Skin epidermis (tissue), 12 donors: ENCODE data around the gene SLF1.

Experiments used
- H3K27ac ChIP-seq, 21 experiments: fragments of 200-600 bp; sonication (generic) in 11 of 21; one replicate each; pipeline ENCODE4 v1.5.0; 2020; ENCODE audit warnings: mild to moderate bottlenecking in 3 of 21, inconsistent platforms in 2 of 21, moderate library complexity in 2 of 21
- H3K4me3 ChIP-seq, 7 experiments: fragments of 200-600 bp; sonication (generic) in 2 of 7; one replicate each; pipeline ENCODE4 v1.5.0; 2020; ENCODE audit warnings: inconsistent platforms in 2 of 7, mild to moderate bottlenecking in 2 of 7, moderate library complexity in 1 of 7

The SLF1 gene

GRCh38 chr5:94658272-94658671 lies 39.8 kb downstream of the SLF1 start:
- no peak overlapping the region for H3K27ac ChIP-seq
- no peak overlapping the region for H3K4me3 ChIP-seq

GRCh38 chr5:94660506-94660905 lies 42.0 kb downstream of the SLF1 start:
- Histone ChIP-seq H3K4me3 (no peak overlapping the region), H3K27ac (no peak overlapping the region)

GRCh38 chr5:94661086-94661485 lies 42.6 kb downstream of the SLF1 start:
- no peak overlapping the region for H3K4me3 ChIP-seq
- no peak overlapping the region for H3K27ac ChIP-seq

GRCh38 chr5:94667937-94668336 lies 49.5 kb downstream of the SLF1 start:
- no peak overlapping the region for H3K27ac ChIP-seq

GRCh38 chr5:94670726-94671125 lies 52.3 kb downstream of the SLF1 start:
- no peak overlapping the region for H3K4me3 ChIP-seq
- H3K27ac ChIP-seq: no peak overlapping the region

More at GRCh38 chr5:94667937-94668336, 49.5 kb downstream of the SLF1 start:
- H3K4me3 ChIP-seq: no peak overlapping the region

GRCh38 chr5:94672746-94673145 lies 54.3 kb downstream of the SLF1 start:
- Histone ChIP-seq H3K27ac (no peak overlapping the region), H3K4me3 (no peak overlapping the region)

GRCh38 chr5:94674490-94675382 lies 56.3 kb downstream of the SLF1 start:
- H3K4me3 ChIP-seq: no peak overlapping the region
- no peak overlapping the region for H3K27ac ChIP-seq

- no peak overlapping the region for H3K4me3 ChIP-seq
Observed at GRCh38 chr5:94675965-94676618, 57.6 kb downstream of the SLF1 start.

GRCh38 chr5:94682814-94683520 lies 64.5 kb downstream of the SLF1 start:
- no peak overlapping the region for H3K4me3 ChIP-seq
- H3K27ac ChIP-seq: no peak overlapping the region

More at GRCh38 chr5:94675965-94676618, 57.6 kb downstream of the SLF1 start:
- H3K27ac ChIP-seq: no peak overlapping the region

- Histone ChIP-seq H3K4me3 (no peak overlapping the region), H3K27ac (no peak overlapping the region)
Observed at GRCh38 chr5:94689908-94690307, 71.4 kb downstream of the SLF1 start.

- H3K4me3 ChIP-seq: no peak overlapping the region
- no peak overlapping the region for H3K27ac ChIP-seq
Observed at GRCh38 chr5:94690778-94691177, 72.3 kb downstream of the SLF1 start.

- Histone ChIP-seq H3K27ac (no peak overlapping the region), H3K4me3 (no peak overlapping the region)
Observed at GRCh38 chr5:94691291-94691690, 72.8 kb downstream of the SLF1 start.

GRCh38 chr5:94691949-94692348 lies 73.5 kb downstream of the SLF1 start:
- peak overlapping the region in 1 of 21 experiments; percentile 8 for H3K27ac ChIP-seq
- no peak overlapping the region for H3K4me3 ChIP-seq

- no peak overlapping the region for H3K4me3 ChIP-seq
- peak overlapping the region in 1 of 21 experiments; percentile 8 for H3K27ac ChIP-seq
Observed at GRCh38 chr5:94692581-94692980, 74.1 kb downstream of the SLF1 start.

- no peak overlapping the region for H3K4me3 ChIP-seq
- H3K27ac ChIP-seq: no peak overlapping the region
Observed at GRCh38 chr5:94693043-94693822, 74.8 kb downstream of the SLF1 start.

GRCh38 chr5:94693845-94694370 lies 75.4 kb downstream of the SLF1 start:
- Histone ChIP-seq H3K27ac (no peak overlapping the region), H3K4me3 (no peak overlapping the region)

- Histone ChIP-seq H3K27ac (no peak overlapping the region), H3K4me3 (no peak overlapping the region)
Observed at GRCh38 chr5:94694671-94695070, 76.2 kb downstream of the SLF1 start.

- Histone ChIP-seq H3K27ac (no peak overlapping the region), H3K4me3 (no peak overlapping the region)
Observed at GRCh38 chr5:94698197-94698596, 79.7 kb downstream of the SLF1 start.

GRCh38 chr5:94699562-94699961 lies 81.1 kb downstream of the SLF1 start:
- Histone ChIP-seq H3K27ac (no peak overlapping the region), H3K4me3 (no peak overlapping the region)

- H3K4me3 ChIP-seq: no peak overlapping the region
- H3K27ac ChIP-seq: no peak overlapping the region
Observed at GRCh38 chr5:94700592-94700991, 82.1 kb downstream of the SLF1 start.
